GM11168 (cell line): ENCODE results near the gene IQCC.

Experiments used
- in situ Hi-C: fragments of 300-500 bp; cut with MboI; formaldehyde crosslinking; loops from one replicate; pipeline ENCODE4 v1.12.0; 2022; ENCODE audit warnings: low sequenced_read_pairs; ENCODE audit not compliant: unreplicated experiment

The IQCC gene

DNA sequence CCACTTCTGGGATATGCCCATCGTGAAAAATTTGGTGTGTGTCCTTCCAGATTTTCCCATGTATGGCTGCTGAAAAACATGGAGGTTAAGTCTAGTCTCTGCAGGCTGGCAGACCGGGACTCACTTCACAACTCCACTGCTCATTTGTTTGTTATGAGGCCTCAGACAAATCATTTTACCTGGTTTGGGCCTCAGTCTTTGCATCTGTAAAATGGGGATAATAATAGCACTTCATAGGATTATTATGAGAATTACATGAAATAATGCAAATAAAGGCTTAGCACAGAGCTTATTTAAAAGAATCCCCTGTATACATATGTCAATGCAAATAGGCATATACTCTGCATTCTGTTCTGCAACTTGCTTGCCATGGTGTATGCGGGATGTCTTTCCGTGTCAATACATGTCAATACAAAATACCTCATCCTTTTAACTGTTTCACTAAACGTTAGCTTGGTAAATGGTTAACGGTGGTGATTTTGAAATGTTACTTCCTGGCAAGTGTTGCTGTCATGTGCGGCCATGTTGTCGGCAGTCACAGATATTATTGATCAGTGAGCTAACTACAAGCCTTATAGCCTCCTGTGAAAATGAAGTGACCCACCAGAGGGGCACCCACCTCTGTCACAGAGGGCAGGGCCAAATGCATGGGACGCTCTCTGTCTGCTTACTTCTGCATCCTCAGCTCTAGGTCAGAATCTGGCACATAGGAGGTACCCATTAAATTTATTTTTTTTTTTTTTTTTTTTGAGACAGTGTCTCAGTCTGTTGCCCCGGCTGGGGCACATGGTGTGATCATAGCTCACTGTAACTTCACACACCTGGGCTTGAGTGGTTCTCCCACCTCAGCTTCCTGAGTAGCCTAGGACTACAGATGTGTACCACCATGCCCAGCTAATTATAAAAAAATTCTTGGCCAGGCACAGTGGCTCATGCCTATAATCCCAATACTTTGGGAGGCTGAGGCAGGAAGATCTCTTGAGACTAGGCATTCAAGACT, 49.9 kb downstream of the IQCC start:
- in situ Hi-C loops, result no loop called here

DNA sequence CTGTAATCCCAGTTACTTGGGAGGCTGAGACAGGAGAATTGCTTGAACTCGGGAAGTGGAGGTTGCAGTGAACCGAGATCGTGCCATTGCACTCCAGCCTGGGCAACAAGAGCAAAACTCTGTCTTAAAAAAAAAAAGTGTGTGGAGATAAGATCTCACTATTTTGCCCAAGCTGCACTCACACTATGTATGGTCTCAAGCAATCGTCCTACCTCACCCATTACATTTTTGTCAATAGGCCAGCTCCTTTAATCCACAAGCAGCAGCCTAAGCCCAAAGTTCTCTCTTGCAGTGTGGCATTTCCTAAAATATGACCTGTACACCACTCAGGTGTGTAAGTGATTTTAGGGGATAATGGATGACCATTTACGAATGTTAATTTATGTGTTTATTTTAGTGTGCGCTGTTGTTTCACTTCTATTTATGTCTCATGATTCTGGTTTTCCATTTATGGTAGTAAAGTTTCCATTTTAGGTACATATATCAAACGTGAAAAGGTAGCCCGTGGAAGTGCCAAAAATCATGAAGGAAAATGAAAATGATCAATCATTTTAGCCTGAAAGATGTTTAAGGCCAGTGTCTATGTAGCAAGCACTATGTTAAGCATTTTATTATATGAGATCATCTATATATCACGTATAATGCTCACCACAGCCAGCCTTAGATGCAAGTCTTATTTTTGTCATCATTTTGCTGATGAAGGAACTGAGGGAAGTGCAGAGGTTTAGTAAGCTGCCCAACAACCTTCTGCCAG, 51.2 kb downstream of the IQCC start:
- in situ Hi-C loops, result no loop called here

- in situ Hi-C loops, result no loop called here
Observed at GRCh38 chr1:32257227-32257508, 51.7 kb downstream of the IQCC start.
